8988T (cell line): ENCODE measurements around the gene SCARB1.

Experiments
- DNase-seq: peaks from one replicate; pipeline ENCODE4 v3.0.0; 2011

SCARB1 gene

DNA sequence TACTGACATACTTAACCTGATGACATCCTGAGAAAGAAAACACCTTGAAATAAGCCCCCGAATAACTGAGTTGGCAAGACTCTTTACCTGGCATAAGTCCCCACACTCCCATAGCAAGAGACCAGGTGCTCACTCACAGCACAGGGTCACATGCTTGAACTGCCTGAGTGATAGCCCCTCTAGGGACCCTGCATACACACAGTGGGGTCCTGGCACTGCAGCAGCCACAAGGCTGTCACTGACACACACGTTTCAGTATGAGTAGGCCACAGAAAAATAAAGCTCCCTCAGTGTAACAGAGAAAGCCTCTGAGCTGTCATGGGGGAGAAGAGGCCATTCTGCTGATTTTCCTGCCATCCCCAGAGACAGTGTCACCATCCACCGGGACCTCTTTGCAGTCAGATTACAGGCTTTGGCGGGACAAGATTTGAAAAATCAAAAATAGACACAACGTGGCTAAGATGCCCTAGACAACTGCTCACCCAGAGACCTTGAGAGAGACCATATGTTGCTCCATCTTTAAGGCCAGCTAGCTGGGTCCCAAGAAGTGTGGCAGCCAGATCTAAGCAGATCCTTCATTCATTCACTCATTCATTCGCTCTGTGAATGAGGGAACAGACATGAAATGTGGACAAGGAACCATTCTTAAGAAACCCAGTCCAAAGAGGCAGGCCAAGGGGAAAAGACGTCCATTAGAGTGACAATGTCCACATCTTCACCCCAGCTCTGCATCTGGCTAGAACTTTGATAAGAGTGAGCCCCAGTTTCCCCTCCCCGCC lies 1.6 kb downstream of the SCARB1 start:
- DNase-seq: no peak

DNA sequence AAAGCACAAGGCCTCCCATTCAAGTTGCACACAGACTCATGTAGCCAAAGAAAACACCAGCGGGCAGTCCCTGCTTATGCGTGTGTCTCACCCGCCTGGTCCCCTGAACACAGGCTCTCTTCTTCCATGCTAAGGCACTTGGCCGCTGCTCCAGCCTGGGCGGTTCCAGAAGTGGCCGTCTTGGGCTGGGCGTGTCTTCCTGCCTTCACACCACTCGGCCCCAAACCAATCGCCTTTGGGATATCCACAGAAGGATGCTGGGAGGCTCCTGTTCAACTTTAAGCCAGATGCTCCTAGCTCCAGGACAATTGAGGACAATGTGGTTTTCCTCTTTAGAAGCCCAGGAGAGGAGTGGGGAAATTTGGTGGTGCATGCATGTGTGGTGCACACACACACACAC lies 2.2 kb downstream of the SCARB1 start:
- no peak for DNase-seq

DNA sequence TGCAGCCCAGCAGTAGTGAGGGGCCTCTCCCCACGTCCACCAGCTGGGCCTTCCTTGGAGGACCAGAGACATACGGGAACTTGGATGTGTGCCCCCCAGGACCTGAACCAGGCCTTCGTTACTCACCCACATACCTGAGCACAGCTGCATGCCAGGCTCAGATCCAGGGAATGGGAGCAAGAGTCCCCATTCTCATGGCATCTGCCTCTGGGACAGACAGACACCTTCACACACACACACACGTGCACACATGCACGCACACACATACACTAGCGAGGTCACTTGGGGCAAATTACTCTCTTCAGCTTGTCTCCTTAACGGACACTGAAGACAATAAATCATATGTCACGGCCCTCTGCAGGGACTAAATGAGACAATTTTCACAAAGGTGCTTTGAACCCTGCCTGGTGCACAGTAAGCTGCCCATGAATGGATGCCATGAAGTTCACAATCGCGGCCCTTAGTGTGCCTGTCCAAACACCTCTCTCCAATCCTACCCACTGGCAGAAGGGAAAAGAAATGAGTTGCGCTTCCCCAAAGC lies 5.7 kb downstream of the SCARB1 start:
- DNase-seq: no peak

DNA sequence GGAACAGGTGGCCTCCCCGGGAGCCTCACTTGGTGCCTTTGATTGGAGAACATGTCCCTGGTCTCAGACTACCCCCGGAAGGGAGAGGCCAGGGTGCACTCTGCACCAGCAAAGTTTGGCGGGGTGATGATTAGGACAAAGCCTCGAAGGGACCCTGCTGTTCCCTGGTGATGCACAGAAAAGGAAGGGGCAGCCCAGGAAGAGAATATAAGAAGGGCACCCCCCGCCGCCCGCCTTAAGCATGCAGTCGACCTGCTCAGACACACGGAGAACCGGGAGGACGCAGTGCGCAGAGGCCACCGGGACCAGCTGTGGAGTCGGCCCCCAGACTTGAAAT lies 6.9 kb downstream of the SCARB1 start:
- no peak for DNase-seq

DNA sequence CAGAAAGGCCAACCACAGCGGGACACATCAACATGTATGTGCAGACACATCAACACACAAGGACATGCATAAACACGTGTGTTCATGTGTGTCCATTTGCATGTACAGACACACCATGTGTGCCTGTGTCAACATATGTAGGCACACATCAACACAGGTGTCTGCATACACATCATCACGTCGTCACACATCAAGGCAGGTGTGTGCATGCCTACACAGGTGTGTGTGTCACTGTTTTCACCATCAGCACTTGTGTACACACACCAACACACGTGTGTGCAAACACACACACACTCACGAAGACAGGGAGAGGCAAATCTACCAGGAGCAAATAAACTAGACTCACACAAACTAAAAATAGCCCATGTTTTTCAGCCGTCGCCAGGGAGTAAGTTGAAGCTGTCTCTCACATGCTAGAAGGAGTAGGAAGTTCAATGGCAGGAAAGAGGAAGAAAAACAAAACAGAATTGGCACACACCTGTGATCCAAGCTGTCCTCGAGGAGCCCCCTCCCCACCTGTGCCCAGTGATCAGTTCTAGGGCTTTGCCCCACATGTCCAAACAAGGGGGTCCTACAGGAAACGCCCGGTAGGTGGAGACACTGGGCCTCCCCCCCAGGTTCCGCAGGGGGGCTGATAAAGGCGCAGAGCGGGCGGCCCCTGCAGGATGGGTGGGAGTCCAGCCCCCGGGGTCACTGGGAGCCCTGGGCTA lies 7.4 kb downstream of the SCARB1 start:
- no peak for DNase-seq

GRCh38 chr12:124855275-124855957 lies 8.2 kb downstream of the SCARB1 start:
- DNase-seq: no peak

- no peak for DNase-seq
Measured at GRCh38 chr12:124854637-124855184, 9.0 kb downstream of the SCARB1 start.

- DNase-seq: no peak
Measured at GRCh38 chr12:124853781-124854636, 9.7 kb downstream of the SCARB1 start.

DNA sequence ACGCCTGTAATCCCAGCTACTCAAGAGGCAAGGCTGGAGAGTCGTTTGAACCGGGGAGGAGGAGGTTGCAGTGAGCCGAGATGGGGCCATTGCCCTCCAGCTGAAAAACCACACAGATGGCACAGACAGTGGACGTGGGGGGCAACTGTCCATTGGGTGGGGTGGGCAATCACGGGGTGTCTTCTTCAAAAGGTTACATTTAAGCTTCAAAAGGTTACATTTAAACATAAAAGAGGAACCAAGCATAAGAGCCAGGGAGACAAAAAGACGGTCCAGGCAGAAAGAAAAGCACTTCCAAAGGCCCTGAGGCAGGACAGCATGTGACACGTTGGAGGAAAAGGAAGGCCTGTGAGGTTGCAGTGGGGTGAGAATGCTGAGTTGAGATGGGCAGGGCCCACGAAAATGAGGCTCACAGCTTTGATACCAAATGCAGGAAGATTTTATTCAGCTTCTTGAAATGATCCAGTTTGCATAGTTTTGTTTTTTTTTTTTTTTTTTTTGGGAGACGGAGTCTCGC lies 10.7 kb downstream of the SCARB1 start:
- no peak for DNase-seq

GRCh38 chr12:124852329-124852831 lies 11.3 kb downstream of the SCARB1 start:
- no peak for DNase-seq

- DNase-seq: no peak
Measured at GRCh38 chr12:124851342-124851741, 12.3 kb downstream of the SCARB1 start.

DNA sequence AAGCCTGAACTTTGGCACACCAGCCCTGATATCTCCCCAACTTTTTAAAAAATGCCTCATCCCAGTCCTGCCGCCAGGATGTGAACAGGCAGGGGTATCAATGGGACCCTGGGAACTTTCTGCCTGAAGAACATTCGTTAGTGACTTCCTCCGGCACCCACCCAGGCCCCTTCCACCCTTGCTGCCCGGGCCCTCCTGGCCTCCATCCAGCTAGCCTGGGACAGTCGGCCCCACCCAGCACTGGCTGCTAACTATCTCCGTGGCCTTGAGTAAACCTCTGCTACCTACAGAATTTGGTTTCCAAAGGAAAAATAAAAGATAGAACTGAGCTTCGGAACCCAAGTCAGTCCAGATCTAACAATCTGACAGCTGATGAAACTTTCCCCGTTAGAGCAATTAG lies 14.3 kb downstream of the SCARB1 start:
- DNase-seq: no peak

DNA sequence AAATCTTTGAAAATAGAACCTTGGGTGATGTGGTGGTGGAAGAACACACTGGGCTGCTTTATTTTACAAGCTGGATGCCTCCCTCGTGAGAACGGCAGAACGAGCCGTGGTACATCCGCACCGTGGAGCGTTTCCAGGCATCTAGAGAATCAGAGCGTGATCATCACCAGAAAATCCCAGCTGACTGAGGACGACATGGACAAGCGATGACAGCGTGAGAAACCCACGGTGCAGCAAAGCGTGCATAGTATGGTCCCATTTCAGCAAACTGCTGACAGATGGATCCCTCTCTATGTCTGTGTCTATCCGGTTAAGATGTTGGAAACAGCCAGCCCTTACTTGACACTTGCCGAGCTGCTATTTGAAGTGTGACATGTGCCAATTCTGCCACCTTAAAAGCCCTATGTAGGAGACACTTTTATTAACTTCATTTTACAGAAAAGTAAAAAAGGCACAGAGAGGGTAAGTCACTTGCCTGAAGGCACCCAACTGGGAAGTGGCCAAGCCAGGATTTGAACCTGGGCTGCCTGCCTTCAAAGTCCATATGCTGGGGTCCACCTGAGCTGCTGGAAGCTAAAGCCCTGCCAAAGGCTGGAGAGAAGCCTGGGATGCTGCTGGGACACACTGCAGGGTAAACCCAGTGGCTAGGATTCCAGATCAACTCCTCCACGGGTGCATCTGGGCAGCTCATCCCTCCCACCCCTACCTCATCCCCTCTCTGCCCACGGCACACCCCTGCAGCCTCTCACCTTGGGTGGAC lies 14.9 kb downstream of the SCARB1 start:
- no peak for DNase-seq

DNA sequence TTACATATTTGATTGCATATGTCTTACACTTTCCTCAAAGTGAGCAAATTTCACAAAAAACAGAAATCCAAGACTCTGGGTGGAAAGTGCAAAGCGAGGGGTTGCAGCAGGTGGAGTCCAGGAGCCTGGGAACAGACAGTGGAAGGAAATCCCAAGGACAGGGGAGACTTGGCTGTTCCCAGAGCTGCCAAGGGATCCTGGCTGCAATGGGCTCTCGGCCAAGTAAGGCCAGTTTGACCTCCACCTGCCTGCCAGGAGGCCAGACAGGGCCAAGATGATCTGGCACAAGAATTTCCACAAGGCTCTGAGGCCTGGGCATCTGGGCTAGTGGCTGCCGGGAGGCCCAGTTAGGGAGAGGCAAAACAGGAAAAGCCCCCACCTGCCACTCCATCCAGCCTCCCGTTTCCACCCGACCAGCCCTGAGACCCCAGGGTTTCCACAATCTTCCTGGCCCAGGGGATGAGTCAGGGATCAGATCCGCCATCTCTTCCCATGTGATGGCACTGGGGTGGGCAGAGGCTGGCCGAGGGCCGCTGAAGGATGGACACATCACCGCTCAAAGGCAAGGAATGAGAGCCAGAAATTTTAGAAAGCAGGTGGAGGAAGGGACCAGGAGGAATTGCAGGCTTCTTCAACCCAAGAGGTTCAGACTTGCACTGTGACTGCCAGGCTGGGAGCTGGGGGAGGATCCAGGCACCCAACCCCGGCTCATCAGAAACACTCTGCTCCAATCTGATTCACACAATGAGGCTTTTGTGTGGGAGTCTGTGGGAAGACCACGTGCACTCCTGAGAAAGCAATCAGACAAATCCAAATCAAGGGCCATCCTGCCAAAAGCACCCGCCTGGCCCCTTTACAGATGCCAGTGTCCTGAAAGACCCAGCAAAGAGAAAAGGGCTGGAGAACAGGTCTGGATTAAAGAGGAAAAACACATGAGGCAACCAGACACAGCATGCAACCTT lies 16.3 kb downstream of the SCARB1 start:
- DNase-seq: no peak

DNA sequence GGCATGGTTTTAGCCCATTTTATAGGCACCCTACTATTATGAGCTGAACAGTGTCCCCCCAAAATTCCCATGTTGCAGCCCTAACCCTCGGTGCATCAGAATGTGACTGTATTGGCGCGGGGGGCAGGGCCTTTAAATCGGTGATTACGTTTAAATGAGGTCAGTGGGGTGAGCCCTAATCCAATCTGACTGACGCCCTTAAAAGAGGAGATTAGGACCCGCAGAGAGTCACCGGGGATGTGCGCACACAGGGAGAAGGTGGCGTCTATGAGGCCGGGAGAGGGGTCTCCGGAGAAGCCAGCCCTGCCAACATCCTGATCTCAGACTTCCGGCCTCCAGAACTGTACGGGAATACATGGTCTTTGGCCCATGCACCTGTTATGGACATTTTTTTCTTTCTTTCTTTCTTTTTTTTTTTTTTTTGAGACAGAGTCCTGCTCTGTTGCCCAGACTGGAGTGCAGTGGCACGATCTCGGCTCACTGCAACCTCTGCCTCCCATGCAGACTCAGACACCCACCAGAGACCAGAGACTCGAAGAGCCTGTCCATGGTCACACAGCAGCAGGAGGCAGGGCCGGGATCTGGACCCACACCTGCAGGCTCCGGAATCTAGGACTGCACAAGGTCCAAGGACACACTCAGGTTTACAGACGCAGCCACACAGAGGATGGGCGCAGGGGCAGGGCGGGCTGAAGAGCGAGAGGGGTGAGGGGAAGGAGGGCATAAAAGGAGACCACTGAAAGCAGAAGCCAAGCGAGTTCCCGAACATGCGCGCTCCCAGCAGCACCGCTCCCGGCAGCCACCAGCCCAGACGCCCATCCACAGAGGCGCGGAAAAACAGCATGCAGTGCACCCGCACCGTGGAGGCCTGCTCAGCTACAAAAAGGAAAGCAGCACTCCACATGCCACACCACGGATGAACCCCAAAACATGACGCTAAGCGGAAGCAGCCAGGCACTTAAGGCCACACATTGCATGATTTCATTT lies 19.0 kb downstream of the SCARB1 start:
- DNase-seq: no peak

DNA sequence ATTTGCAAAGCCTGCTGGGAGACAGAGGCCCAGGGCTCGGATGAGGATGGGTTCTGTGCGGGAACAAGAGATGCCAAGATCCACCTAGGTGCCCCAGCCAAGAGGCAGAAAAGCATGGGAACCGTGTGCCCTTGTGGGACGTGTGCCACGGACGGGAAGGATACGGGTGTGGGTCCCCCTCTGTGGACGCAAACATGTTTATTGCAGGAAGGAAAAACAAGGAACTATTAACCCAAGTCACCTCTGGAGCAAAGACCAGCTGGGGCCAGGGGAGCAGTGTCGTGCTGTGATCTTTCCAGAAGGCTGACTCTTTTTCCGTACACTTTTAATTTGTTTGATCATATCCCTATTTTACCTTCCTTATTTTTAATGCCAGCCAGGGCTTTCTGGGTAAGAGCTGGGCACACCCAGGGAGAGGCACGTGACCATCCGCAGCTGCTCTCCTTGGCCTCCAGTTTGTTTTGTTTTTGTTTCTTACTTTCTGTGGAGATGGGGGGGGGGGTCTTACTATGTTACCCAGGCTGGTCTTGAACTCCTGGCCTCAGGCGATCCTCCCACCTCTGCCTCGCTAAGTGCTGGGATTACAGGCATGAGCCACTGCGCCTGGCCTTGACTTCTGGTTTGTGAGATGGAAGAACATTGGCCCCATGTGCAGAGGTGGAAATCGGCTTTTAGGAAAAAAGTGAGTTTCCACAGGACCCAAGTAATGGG lies 20.7 kb downstream of the SCARB1 start:
- no peak for DNase-seq

GRCh38 chr12:124842073-124842749 lies 21.5 kb downstream of the SCARB1 start:
- no peak for DNase-seq

DNA sequence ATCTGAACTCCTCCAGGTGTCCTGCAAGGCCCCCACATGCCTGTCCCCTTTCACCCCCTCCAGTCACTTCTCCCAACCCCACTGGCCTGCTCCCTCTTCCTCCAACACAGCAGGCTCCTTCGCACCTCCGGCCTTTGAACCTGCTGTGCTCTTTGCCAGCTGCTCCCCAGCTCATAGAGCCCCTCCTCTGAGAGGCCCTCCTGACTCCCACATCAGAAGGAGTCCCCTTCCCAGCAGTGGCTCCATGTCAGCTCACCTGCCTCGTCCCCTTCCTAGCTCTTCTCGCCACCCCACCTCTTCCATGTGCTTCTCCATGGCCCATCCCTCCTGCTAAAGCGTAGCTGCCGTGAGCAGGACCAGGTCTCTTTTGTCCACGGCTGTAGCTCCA lies 22.1 kb downstream of the SCARB1 start:
- DNase-seq: no peak
